Tibial nerve (tissue), 4 donors: ENCODE data around the gene CNOT10.
"Not testable (repeated sequence)": the region's sequence is repeated elsewhere in the genome, so short reads cannot be mapped to it uniquely, and the experiment has no call there.

ENCODE experiments used
- EP300 ChIP-seq, 2 donors: sonication (generic); formaldehyde crosslinking; IDR thresholded peaks; one replicate each; pipeline ENCODE4 v1.6.1; 2017; ENCODE audit warnings: antibody characterized with exemption in 2 of 2, mild to moderate bottlenecking in 1 of 2
- POLR2A ChIP-seq, 2 donors: fragments of 450-650 bp; IDR thresholded peaks; one replicate each; pipeline ENCODE4 v1.6.1; 2017; ENCODE audit warnings: antibody characterized with exemption in 2 of 2, mild to moderate bottlenecking in 2 of 2, moderate library complexity in 2 of 2
- TF ChIP-seq, protein P1 (sequence below), 5 experiments: fragments of 200-600 bp in 3 of 5; fragments of 450-650 bp in 2 of 5; sonication (generic) in 3 of 5; IDR thresholded peaks; one replicate each; pipeline ENCODE4 v1.5.1; 2016 to 2019; ENCODE audit warnings: antibody characterized with exemption in 5 of 5, mild to moderate bottlenecking in 3 of 5, moderate library complexity in 2 of 5

- not testable (repeated sequence) for TF ChIP-seq POLR2A, EP300 (IDR thresholded peaks at IDR 0.05)
- TF ChIP-seq, protein P1, sequence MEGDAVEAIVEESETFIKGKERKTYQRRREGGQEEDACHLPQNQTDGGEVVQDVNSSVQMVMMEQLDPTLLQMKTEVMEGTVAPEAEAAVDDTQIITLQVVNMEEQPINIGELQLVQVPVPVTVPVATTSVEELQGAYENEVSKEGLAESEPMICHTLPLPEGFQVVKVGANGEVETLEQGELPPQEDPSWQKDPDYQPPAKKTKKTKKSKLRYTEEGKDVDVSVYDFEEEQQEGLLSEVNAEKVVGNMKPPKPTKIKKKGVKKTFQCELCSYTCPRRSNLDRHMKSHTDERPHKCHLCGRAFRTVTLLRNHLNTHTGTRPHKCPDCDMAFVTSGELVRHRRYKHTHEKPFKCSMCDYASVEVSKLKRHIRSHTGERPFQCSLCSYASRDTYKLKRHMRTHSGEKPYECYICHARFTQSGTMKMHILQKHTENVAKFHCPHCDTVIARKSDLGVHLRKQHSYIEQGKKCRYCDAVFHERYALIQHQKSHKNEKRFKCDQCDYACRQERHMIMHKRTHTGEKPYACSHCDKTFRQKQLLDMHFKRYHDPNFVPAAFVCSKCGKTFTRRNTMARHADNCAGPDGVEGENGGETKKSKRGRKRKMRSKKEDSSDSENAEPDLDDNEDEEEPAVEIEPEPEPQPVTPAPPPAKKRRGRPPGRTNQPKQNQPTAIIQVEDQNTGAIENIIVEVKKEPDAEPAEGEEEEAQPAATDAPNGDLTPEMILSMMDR (IDR thresholded peaks at IDR 0.05): not testable (repeated sequence)
These were observed 11.3 kb upstream of the CNOT10 start for GRCh38 chr3:32673730-32674129.
